ENCODE measurements around the gene MREG.

MREG gene

DNA sequence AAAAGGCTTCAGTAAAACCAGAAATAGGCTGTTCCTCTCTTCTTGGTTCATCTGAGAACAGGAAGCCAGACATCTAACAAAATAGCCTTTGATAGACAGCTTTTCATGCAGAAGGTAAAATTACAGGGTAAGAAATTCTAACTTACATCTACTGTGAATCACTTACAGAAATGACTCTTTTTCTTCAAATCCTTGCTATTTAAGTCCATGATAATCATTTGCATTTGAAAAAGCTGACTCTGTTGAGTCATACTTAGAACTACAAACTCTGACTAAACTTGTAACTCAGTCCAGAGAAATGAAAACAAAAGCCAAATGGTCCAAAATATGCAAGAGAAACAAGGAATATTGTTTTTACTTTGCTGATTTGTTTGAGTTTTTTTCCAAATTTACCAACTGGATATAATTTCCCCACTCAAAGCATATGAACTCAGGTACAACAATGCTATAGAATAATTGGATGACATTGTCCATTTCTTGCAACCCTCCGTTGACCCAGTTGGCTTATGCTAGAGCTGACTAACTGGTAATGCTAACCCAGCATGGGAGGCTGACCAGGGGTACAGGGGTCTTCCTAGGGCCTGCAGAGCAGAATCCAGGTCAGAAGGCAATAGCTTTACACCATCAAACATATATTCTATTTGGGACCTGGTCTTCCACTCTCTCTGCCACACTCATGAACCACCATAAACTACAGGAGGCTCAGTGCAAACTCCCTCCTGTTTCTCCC, 18.8 kb upstream of the MREG start (continued):
- TF ChIP-seq ZBTB48 (tag by site-specific recombination; IDR thresholded peaks at IDR 0.05) (no peak), ZNF202 (tag by site-specific recombination; IDR thresholded peaks at IDR 0.05; ENCODE audit: borderline replicate concordance) (no peak), BCL11A (tag by site-specific recombination; IDR thresholded peaks at IDR 0.05; ENCODE audit: low read depth) (no peak)
- TF ChIP-seq, protein P1, sequence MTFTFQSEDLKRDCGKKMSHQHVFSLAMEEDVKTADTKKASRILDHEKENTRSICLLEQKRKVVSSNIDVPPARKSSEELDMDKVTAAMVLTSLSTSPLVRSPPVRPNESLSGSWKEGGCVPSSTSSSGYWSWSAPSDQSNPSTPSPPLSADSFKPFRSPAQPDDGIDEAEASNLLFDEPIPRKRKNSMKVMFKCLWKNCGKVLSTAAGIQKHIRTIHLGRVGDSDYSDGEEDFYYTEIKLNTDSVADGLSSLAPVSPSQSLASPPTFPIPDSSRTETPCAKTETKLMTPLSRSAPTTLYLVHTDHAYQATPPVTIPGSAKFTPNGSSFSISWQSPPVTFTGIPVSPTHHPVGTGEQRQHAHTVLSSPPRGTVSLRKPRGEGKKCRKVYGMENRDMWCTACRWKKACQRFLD (tag by site-specific recombination; IDR thresholded peaks at IDR 0.05) = no peak

DNA sequence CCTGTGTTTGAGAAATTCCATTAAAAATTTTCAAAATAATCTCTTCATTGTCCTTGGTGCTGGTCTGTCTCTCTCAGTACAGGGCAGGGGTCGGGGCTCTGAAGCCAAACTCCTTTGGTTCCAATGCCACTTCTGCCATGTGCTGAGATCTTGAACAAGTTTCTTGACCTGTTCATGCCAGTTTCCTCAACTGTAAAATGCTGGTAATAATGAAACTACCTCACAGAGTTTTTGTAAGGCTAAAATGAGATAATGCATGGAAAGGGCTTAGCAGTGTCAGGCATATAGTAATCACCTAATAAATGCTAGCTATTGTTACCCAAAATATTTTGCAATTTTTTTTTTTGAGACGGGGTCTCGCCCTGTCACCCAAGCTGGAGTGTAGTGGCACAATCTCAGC, 16.9 kb upstream of the MREG start:
- Histone ChIP-seq H3K4me3 (ENCODE audit: low read depth, low read length) (no peak overlapping the region), H3K36me3 (ENCODE audit: control insufficient read depth in 2 of 2, insufficient read depth in 1 of 2, low read length in 2 of 2) (peaks cover 0 to 26% of the 10 kb centered on the region in 2 experiments; a peak in 1 of 3 replicates), H3K9me3 (ENCODE audit: control insufficient read depth, insufficient read depth, low read depth, low read length) (no peaks in the 10 kb centered on the region), H3K27ac (ENCODE audit: extremely low read depth, low read depth, low read length) (no peak overlapping the region), H3K4me1 (ENCODE audit: control insufficient read depth, insufficient read depth, low read length) (no peaks in the 10 kb centered on the region)
- ChIA-PET POLR2A (no interaction called here), CTCF (no interaction called here)
- no peak for TF ChIP-seq MEIS1 (CRISPR knock-in tag; IDR thresholded peaks at IDR 0.05; ENCODE audit: borderline replicate concordance)
- no peak for TF ChIP-seq SETDB1 (IDR thresholded peaks at IDR 0.05; ENCODE audit: insufficient read length, low read length)
- TF ChIP-seq KLF10 (tag by site-specific recombination; IDR thresholded peaks at IDR 0.05) = no peak
- TF ChIP-seq, protein P2, sequence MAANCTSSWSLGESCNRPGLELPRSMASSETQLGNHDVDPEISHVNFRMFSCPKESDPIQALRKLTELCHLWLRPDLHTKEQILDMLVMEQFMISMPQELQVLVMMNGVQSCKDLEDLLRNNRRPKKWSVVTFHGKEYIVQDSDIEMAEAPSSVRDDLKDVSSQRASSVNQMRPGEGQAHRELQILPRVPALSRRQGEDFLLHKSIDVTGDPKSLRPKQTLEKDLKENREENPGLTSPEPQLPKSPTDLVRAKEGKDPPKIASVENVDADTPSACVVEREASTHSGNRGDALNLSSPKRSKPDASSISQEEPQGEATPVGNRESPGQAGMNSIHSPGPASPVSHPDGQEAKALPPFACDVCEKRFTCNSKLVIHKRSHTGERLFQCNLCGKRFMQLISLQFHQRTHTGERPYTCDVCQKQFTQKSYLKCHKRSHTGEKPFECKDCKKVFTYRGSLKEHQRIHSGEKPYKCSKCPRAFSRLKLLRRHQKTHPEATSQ (tag by site-specific recombination; IDR thresholded peaks at IDR 0.05) = no peak
- TF ChIP-seq ZNF610 (tag by site-specific recombination; IDR thresholded peaks at IDR 0.05; ENCODE audit: borderline replicate concordance) = no peak
- TF ChIP-seq ZNF423 (tag by site-specific recombination; IDR thresholded peaks at IDR 0.05) = no peak
- TF ChIP-seq, protein P3, sequence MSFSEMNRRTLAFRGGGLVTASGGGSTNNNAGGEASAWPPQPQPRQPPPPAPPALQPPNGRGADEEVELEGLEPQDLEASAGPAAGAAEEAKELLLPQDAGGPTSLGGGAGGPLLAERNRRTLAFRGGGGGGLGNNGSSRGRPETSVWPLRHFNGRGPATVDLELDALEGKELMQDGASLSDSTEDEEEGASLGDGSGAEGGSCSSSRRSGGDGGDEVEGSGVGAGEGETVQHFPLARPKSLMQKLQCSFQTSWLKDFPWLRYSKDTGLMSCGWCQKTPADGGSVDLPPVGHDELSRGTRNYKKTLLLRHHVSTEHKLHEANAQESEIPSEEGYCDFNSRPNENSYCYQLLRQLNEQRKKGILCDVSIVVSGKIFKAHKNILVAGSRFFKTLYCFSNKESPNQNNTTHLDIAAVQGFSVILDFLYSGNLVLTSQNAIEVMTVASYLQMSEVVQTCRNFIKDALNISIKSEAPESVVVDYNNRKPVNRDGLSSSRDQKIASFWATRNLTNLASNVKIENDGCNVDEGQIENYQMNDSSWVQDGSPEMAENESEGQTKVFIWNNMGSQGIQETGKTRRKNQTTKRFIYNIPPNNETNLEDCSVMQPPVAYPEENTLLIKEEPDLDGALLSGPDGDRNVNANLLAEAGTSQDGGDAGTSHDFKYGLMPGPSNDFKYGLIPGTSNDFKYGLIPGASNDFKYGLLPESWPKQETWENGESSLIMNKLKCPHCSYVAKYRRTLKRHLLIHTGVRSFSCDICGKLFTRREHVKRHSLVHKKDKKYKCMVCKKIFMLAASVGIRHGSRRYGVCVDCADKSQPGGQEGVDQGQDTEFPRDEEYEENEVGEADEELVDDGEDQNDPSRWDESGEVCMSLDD (tag by site-specific recombination; IDR thresholded peaks at IDR 0.05) = no peak
- no peak for TF ChIP-seq ZNF624 (tag by site-specific recombination; IDR thresholded peaks at IDR 0.05)
- no peak for TF ChIP-seq KLF16 (tag by site-specific recombination; IDR thresholded peaks at IDR 0.05)
- TF ChIP-seq REPIN1 (tag by site-specific recombination; IDR thresholded peaks at IDR 0.05; ENCODE audit: low read depth) = no peak
- no peak for TF ChIP-seq ZNF175 (tag by site-specific recombination; IDR thresholded peaks at IDR 0.05)
- TF ChIP-seq ZNF514 (tag by site-specific recombination; IDR thresholded peaks at IDR 0.05) = no peak
- no peak for TF ChIP-seq ZBTB21 (tag by site-specific recombination; IDR thresholded peaks at IDR 0.05)

DNA sequence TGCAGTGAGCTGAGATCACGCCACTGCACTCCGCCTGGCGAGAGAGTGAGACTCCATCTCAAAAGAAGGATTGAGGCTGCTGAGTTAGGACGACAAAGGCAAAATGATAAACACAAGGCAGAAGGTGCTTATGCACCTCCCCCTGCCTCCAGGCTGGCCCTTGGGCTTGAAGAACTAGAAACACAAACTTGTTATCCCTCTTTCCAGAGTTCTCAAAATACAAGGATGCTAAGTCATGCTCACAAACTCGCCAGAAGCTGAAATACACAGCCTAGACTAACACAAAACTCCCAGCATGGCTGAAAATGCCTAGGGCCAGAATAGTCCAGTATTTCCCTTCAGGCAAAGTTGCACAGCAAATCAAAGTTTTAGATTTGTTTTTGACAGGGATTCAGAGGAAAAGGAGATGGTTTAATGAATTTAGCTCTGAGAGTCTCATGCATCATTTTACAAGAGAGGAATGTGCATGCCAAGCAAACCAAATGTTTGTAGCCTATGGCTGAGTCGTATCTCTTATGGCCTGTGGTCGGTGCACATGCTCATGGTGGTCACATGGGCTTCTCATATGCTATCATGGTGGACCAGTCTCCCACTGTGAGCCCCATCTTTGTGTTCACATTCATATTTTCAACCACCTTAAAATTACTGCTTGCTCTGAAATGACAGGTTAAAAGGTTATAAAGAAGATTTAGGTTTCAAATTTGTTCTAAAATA, 16.2 kb upstream of the MREG start:
- CTCF ChIA-PET = interaction anchor here (0.6 kb wide), 1 partner anchor 14 kb away, joined by 3 read pairs; no protein-coding TSS in a partner anchor
- Histone ChIP-seq H3K4me1 (ENCODE audit: control insufficient read depth, insufficient read depth, low read length) (no peaks in the 10 kb centered on the region), H3K27ac (ENCODE audit: extremely low read depth, low read depth, low read length) (no peak overlapping the region), H3K4me3 (ENCODE audit: low read depth, low read length) (no peak overlapping the region), H3K36me3 (ENCODE audit: control insufficient read depth in 2 of 2, insufficient read depth in 1 of 2, low read length in 2 of 2) (peaks cover 0 to 23% of the 10 kb centered on the region in 2 experiments; a peak in 1 of 3 replicates), H3K9me3 (ENCODE audit: control insufficient read depth, insufficient read depth, low read depth, low read length) (no peaks in the 10 kb centered on the region)
- POLR2A ChIA-PET = no interaction called here
- TF ChIP-seq, protein P4, sequence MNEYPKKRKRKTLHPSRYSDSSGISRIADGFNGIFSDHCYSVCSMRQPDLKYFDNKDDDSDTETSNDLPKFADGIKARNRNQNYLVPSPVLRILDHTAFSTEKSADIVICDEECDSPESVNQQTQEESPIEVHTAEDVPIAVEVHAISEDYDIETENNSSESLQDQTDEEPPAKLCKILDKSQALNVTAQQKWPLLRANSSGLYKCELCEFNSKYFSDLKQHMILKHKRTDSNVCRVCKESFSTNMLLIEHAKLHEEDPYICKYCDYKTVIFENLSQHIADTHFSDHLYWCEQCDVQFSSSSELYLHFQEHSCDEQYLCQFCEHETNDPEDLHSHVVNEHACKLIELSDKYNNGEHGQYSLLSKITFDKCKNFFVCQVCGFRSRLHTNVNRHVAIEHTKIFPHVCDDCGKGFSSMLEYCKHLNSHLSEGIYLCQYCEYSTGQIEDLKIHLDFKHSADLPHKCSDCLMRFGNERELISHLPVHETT (tag by site-specific recombination; IDR thresholded peaks at IDR 0.05) = no peak
- no peak for TF ChIP-seq ZNF132 (tag by site-specific recombination; IDR thresholded peaks at IDR 0.05; ENCODE audit: borderline replicate concordance)
- no peak for TF ChIP-seq ZNF2 (tag by site-specific recombination; IDR thresholded peaks at IDR 0.05)
- no peak for TF ChIP-seq ZNF354C (tag by site-specific recombination; IDR thresholded peaks at IDR 0.05; ENCODE audit: borderline replicate concordance, low read depth)
- TF ChIP-seq ZNF221 (tag by site-specific recombination; IDR thresholded peaks at IDR 0.05; ENCODE audit: borderline replicate concordance) = no peak
- TF ChIP-seq ZBTB48 (tag by site-specific recombination; IDR thresholded peaks at IDR 0.05) = no peak
- no peak for TF ChIP-seq ZNF138 (tag by site-specific recombination; IDR thresholded peaks at IDR 0.05; ENCODE audit: borderline replicate concordance)
- TF ChIP-seq REPIN1 (tag by site-specific recombination; IDR thresholded peaks at IDR 0.05; ENCODE audit: low read depth) = no peak
- TF ChIP-seq ZNF623 (tag by site-specific recombination; IDR thresholded peaks at IDR 0.05) = no peak
- TF ChIP-seq ZNF214 (tag by site-specific recombination; IDR thresholded peaks at IDR 0.05; ENCODE audit: borderline replicate concordance) = no peak
- TF ChIP-seq HOXD13 (CRISPR knock-in tag; IDR thresholded peaks at IDR 0.05; ENCODE audit: borderline replicate concordance) = no peak
- TF ChIP-seq ZBTB1 (tag by site-specific recombination; IDR thresholded peaks at IDR 0.05) = no peak

All from HEK293 (cell line).